ENCODE results near the gene ZNF480. TPM values are rescaled to one million over a fixed set of nuclear protein-coding genes. Genes with fewer than 3 reads are reported as not detected.

ZNF480 gene
- total and polyA plus RNA-seq, 2 of the 13 experiments (the other 11 are each of a cell fraction or from before 2014, with no cell fraction given): 2.1 to 9.6 TPM

DNA sequence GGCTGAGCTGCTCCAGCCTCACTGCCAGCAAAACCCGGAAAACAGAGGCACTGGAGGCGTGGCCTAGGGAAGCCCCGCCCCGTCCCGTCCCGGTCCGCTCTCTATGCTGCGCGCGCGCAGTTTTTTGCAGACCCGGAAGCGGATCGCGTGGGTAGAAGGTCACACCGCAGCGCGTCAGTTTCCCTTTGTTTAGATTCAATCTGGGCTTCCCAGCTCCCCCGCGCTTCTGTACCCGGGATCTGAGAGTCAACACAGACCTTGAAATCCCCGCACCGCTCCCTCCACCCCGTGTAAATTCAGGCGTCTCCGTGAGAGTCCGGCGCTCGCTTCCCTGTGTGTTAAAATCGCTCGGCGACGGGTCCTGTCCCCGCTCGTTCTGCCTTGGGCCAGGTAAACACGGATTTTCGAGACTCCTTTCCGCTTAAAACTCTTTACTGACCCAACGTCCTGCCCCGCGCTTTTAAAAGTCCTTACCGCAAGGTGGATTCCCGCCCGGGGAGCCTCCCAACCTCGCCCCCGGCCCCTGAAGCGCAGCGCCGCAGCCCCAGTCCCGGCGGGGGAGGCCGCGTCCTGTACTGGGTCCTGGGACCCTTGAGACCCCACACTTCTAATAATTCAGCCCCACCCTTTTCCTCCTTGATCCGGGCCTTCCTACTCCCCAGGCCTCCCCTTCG lies 39.3 kb downstream of the ZNF480 start, which contains the start of gene ZNF610 (continued):
- TF ChIP-seq ELF1 (CRISPR knock-in tag; IDR thresholded peaks at IDR 0.05) (peak; percentile 91), ZNF619 (CRISPR knock-in tag; IDR thresholded peaks at IDR 0.05) (no peak), MAFF (IDR thresholded peaks at IDR 0.05; ENCODE audit: low read depth, low read length) (no peak), ZBTB1 (CRISPR knock-in tag; IDR thresholded peaks at IDR 0.05; ENCODE audit: borderline replicate concordance) (no peak), IRX3 (CRISPR knock-in tag; IDR thresholded peaks at IDR 0.05; ENCODE audit: borderline replicate concordance, low read depth) (no peak), RFX5 (IDR thresholded peaks at IDR 0.05; ENCODE audit: low read depth, low read length) (no peak), YEATS4 (CRISPR knock-in tag; IDR thresholded peaks at IDR 0.05; ENCODE audit: borderline replicate concordance) (peak; percentile 25; the same call in 1 of the 2 replicates), POGZ (CRISPR knock-in tag; IDR thresholded peaks at IDR 0.05) (0 out of 2 replicates have a peak, but pooled peaks have one; percentile 19), THAP11 (CRISPR knock-in tag; IDR thresholded peaks at IDR 0.05) (0 out of 2 replicates have a peak, but pooled peaks have one; percentile 38), GABPA (IDR thresholded peaks at IDR 0.05; ENCODE audit: low read depth, low read length) (peak; percentile 56), GABPA (CRISPR knock-in tag; IDR thresholded peaks at IDR 0.05; ENCODE audit: low read depth) (peak; percentile 84), NFIC (IDR thresholded peaks at IDR 0.05; ENCODE audit: low read length) (no peak), CC2D1A (CRISPR knock-in tag; IDR thresholded peaks at IDR 0.05) (no peak), ZNF841 (CRISPR knock-in tag; IDR thresholded peaks at IDR 0.05; ENCODE audit: borderline replicate concordance) (no peak), ZFYVE20 (CRISPR knock-in tag; IDR thresholded peaks at IDR 0.05; ENCODE audit: borderline replicate concordance, low read depth) (no peak), DBP (CRISPR knock-in tag; IDR thresholded peaks at IDR 0.05; ENCODE audit: not compliant biosample characterization) (no peak)
- TF ChIP-seq, protein P1, sequence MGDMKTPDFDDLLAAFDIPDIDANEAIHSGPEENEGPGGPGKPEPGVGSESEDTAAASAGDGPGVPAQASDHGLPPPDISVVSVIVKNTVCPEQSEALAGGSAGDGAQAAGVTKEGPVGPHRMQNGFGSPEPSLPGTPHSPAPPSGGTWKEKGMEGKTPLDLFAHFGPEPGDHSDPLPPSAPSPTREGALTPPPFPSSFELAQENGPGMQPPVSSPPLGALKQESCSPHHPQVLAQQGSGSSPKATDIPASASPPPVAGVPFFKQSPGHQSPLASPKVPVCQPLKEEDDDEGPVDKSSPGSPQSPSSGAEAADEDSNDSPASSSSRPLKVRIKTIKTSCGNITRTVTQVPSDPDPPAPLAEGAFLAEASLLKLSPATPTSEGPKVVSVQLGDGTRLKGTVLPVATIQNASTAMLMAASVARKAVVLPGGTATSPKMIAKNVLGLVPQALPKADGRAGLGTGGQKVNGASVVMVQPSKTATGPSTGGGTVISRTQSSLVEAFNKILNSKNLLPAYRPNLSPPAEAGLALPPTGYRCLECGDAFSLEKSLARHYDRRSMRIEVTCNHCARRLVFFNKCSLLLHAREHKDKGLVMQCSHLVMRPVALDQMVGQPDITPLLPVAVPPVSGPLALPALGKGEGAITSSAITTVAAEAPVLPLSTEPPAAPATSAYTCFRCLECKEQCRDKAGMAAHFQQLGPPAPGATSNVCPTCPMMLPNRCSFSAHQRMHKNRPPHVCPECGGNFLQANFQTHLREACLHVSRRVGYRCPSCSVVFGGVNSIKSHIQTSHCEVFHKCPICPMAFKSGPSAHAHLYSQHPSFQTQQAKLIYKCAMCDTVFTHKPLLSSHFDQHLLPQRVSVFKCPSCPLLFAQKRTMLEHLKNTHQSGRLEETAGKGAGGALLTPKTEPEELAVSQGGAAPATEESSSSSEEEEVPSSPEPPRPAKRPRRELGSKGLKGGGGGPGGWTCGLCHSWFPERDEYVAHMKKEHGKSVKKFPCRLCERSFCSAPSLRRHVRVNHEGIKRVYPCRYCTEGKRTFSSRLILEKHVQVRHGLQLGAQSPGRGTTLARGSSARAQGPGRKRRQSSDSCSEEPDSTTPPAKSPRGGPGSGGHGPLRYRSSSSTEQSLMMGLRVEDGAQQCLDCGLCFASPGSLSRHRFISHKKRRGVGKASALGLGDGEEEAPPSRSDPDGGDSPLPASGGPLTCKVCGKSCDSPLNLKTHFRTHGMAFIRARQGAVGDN (CRISPR knock-in tag; IDR thresholded peaks at IDR 0.05): peak; percentile 41
- TF ChIP-seq, protein P2, sequence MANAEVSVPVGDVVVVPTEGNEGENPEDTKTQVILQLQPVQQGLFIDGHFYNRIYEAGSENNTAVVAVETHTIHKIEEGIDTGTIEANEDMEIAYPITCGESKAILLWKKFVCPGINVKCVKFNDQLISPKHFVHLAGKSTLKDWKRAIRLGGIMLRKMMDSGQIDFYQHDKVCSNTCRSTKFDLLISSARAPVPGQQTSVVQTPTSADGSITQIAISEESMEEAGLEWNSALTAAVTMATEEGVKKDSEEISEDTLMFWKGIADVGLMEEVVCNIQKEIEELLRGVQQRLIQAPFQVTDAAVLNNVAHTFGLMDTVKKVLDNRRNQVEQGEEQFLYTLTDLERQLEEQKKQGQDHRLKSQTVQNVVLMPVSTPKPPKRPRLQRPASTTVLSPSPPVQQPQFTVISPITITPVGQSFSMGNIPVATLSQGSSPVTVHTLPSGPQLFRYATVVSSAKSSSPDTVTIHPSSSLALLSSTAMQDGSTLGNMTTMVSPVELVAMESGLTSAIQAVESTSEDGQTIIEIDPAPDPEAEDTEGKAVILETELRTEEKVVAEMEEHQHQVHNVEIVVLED (CRISPR knock-in tag; IDR thresholded peaks at IDR 0.05; ENCODE audit: borderline replicate concordance): no peak; the same call in 1 of the 2 replicates
- TF ChIP-seq, protein P3, sequence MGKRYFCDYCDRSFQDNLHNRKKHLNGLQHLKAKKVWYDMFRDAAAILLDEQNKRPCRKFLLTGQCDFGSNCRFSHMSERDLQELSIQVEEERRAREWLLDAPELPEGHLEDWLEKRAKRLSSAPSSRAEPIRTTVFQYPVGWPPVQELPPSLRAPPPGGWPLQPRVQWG (CRISPR knock-in tag; IDR thresholded peaks at IDR 0.05; ENCODE audit: borderline replicate concordance, low read depth): no peak
- TF ChIP-seq, protein P4, sequence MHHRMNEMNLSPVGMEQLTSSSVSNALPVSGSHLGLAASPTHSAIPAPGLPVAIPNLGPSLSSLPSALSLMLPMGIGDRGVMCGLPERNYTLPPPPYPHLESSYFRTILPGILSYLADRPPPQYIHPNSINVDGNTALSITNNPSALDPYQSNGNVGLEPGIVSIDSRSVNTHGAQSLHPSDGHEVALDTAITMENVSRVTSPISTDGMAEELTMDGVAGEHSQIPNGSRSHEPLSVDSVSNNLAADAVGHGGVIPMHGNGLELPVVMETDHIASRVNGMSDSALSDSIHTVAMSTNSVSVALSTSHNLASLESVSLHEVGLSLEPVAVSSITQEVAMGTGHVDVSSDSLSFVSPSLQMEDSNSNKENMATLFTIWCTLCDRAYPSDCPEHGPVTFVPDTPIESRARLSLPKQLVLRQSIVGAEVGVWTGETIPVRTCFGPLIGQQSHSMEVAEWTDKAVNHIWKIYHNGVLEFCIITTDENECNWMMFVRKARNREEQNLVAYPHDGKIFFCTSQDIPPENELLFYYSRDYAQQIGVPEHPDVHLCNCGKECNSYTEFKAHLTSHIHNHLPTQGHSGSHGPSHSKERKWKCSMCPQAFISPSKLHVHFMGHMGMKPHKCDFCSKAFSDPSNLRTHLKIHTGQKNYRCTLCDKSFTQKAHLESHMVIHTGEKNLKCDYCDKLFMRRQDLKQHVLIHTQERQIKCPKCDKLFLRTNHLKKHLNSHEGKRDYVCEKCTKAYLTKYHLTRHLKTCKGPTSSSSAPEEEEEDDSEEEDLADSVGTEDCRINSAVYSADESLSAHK (CRISPR knock-in tag; IDR thresholded peaks at IDR 0.05; ENCODE audit: borderline replicate concordance): no peak

Data from HepG2 (cell line).